Colonic mucosa (tissue), 4 donors: Measurements from ENCODE around the gene SLC5A6. TPM values are rescaled to one million over a fixed set of nuclear protein-coding genes. Genes with fewer than 3 reads are reported as not detected.
A peak's percentile ranks its signal among the peaks of the same experiment; 100 is the strongest.

Experiments used
- DNase-seq: peaks from one replicate; pipeline ENCODE4 v3.0.0-alpha.2; 2020
- H3K27ac ChIP-seq: fragments of 200-600 bp; one replicate; pipeline ENCODE4 v1.8.0; 2021
- H3K27me3 ChIP-seq: fragments of 200-600 bp; one replicate; pipeline ENCODE4 v1.8.0; 2021
- H3K36me3 ChIP-seq: fragments of 200-600 bp; one replicate; pipeline ENCODE4 v1.8.0; 2021
- H3K4me1 ChIP-seq: fragments of 200-600 bp; one replicate; pipeline ENCODE4 v1.8.0; 2021; ENCODE audit warnings: mild to moderate bottlenecking
- H3K4me3 ChIP-seq: fragments of 200-600 bp; one replicate; pipeline ENCODE4 v1.8.0; 2021
- H3K9ac ChIP-seq, 2 donors: one replicate each; pipeline ENCODE4 v1.7.0; 2013; ENCODE audit warnings: control low read depth in 2 of 2, low read depth in 2 of 2, low read length in 2 of 2
- H3K9me3 ChIP-seq: fragments of 200-600 bp; one replicate; pipeline ENCODE4 v1.8.0; 2021
- intact Hi-C: fragments of 100-400 bp; cut with DNase I; formaldehyde crosslinking; loops from one replicate; pipeline ENCODE4 v1.14.1; 2022
- total RNA-seq, 2 donors: library from RNA; stranded (reverse); fragmentation: NEBNext Ultra II Directional in 1 of 2; extraction: Animal tissue kit (Norgen Biotek cat#: 25700) in 1 of 2; gene quantifications; one replicate each; pipeline ENCODE4 v1.2.1, GENCODE V29; 2021
- TF ChIP-seq, protein P1 (sequence below): fragments of 200-600 bp; IDR thresholded peaks from one replicate; pipeline ENCODE4 v1.8.0; 2022; ENCODE audit warnings: antibody characterized with exemption, mild to moderate bottlenecking
- donor health status: healthy.
- donor health status: DM: no; HTN: no; CAD: no.
- donor health status: DM: no; HTN: no; CAD: no.

The SLC5A6 gene
- total RNA-seq, 2 donors from 2014 or later: 19.4 to 57.5 TPM

GRCh38 chr2:27154488-27154887 is 57.6 kb downstream of the SLC5A6 start:
- TF ChIP-seq, protein P1, sequence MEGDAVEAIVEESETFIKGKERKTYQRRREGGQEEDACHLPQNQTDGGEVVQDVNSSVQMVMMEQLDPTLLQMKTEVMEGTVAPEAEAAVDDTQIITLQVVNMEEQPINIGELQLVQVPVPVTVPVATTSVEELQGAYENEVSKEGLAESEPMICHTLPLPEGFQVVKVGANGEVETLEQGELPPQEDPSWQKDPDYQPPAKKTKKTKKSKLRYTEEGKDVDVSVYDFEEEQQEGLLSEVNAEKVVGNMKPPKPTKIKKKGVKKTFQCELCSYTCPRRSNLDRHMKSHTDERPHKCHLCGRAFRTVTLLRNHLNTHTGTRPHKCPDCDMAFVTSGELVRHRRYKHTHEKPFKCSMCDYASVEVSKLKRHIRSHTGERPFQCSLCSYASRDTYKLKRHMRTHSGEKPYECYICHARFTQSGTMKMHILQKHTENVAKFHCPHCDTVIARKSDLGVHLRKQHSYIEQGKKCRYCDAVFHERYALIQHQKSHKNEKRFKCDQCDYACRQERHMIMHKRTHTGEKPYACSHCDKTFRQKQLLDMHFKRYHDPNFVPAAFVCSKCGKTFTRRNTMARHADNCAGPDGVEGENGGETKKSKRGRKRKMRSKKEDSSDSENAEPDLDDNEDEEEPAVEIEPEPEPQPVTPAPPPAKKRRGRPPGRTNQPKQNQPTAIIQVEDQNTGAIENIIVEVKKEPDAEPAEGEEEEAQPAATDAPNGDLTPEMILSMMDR: no peak

GRCh38 chr2:27152796-27153464 is 59.1 kb downstream of the SLC5A6 start:
- no peak overlapping the region for H3K9ac ChIP-seq
- H3K27me3 ChIP-seq: no peaks in the 10 kb centered on the region
- TF ChIP-seq, protein P1: no peak
- peak; percentile 57 for DNase-seq
- H3K4me3 ChIP-seq: no peak overlapping the region
- H3K27ac ChIP-seq: no peak overlapping the region
- no peaks in the 10 kb centered on the region for H3K9me3 ChIP-seq
- intact Hi-C loops: no loop called here
- no peaks in the 10 kb centered on the region for H3K4me1 ChIP-seq
- no peaks in the 10 kb centered on the region for H3K36me3 ChIP-seq

More at GRCh38 chr2:27154488-27154887, 57.6 kb downstream of the SLC5A6 start:
- Histone ChIP-seq H3K27ac (no peak overlapping the region), H3K4me1 (no peaks in the 10 kb centered on the region), H3K4me3 (no peak overlapping the region), H3K27me3 (no peaks in the 10 kb centered on the region), H3K9ac (no peak overlapping the region), H3K36me3 (no peaks in the 10 kb centered on the region), H3K9me3 (no peaks in the 10 kb centered on the region)
- no peak for DNase-seq
- intact Hi-C loops: no loop called here

- TF ChIP-seq, protein P1: no peak
- Histone ChIP-seq H3K9ac (no peak overlapping the region), H3K27ac (no peak overlapping the region), H3K9me3 (no peaks in the 10 kb centered on the region), H3K4me1 (no peaks in the 10 kb centered on the region), H3K27me3 (no peaks in the 10 kb centered on the region), H3K4me3 (no peak overlapping the region), H3K36me3 (no peaks in the 10 kb centered on the region)
- intact Hi-C loops: no loop called here
- no peak for DNase-seq
Measured at GRCh38 chr2:27152102-27152795, 59.8 kb downstream of the SLC5A6 start.

GRCh38 chr2:27150639-27151230 is 61.3 kb downstream of the SLC5A6 start:
- Histone ChIP-seq H3K9ac (no peak overlapping the region), H3K4me3 (no peak overlapping the region), H3K27me3 (no peaks in the 10 kb centered on the region), H3K9me3 (no peaks in the 10 kb centered on the region), H3K27ac (no peak overlapping the region), H3K4me1 (no peaks in the 10 kb centered on the region), H3K36me3 (no peaks in the 10 kb centered on the region)
- TF ChIP-seq, protein P1: no peak
- DNase-seq: no peak
- intact Hi-C loops: no loop called here

Other genes with a start within 250 kb of the SLC5A6 start
- 10 to 100 TPM; 21.6 to 22.0 TPM for gene MAPRE3, start 241.6 kb downstream of the SLC5A6 start, total RNA-seq
- gene TMEM214, start 179.3 kb downstream of the SLC5A6 start, total RNA-seq: 100 to 1,000 TPM in 1 of 2 donors, 10 to 100 TPM in 1; 76.6 to 121 TPM
- 10 to 100 TPM; 15.1 to 16.8 TPM for gene AGBL5, start 160.6 kb downstream of the SLC5A6 start, total RNA-seq
- gene OST4, start 140.6 kb downstream of the SLC5A6 start, total RNA-seq: 100 to 1,000 TPM; 272 to 331 TPM
- gene EMILIN1, start 133.7 kb downstream of the SLC5A6 start, total RNA-seq: 10 to 100 TPM; 20.2 to 43.0 TPM
- gene KHK, start 125.5 kb downstream of the SLC5A6 start, total RNA-seq: 10 to 100 TPM in 1 of 2 donors, 1 to 10 TPM in 1; 8.9 to 20.3 TPM
- 1 to 10 TPM; 1.3 to 3.1 TPM for gene CGREF1, start 93.1 kb downstream of the SLC5A6 start, total RNA-seq
- not detected for gene ABHD1, start 88.5 kb downstream of the SLC5A6 start, total RNA-seq
- gene PREB, start 77.6 kb downstream of the SLC5A6 start, total RNA-seq: 10 to 100 TPM; 42.7 to 72.1 TPM
- not detected for gene PRR30, start 72.9 kb downstream of the SLC5A6 start, total RNA-seq
- under 1 TPM; 0.05 to 0.07 TPM for gene TCF23, start 63.3 kb downstream of the SLC5A6 start, total RNA-seq
- gene ATRAID, start 227 bp downstream of the SLC5A6 start, total RNA-seq: 10 to 100 TPM; 80.7 to 83.4 TPM
- 10 to 100 TPM; 11.1 to 49.1 TPM for gene CAD, start 5.1 kb upstream of the SLC5A6 start, total RNA-seq
- gene SLC30A3, start 50.8 kb upstream of the SLC5A6 start, total RNA-seq: not detected
- not detected for gene DNAJC5G, start 63.2 kb upstream of the SLC5A6 start, total RNA-seq
- gene TRIM54, start 70.2 kb upstream of the SLC5A6 start, total RNA-seq: under 1 TPM in 1 of 2 donors, not detected in 1; 0.24 TPM
- 1 to 10 TPM in 1 of 2 donors, under 1 TPM in 1; 0.74 to 1.0 TPM for gene UCN, start 96.2 kb upstream of the SLC5A6 start, total RNA-seq
- 10 to 100 TPM; 35.0 to 58.3 TPM for gene MPV17, start 110.8 kb upstream of the SLC5A6 start, total RNA-seq
- 10 to 100 TPM; 48.4 to 60.0 TPM for gene GTF3C2, start 144.5 kb upstream of the SLC5A6 start, total RNA-seq
- 10 to 100 TPM; 34.5 to 35.4 TPM for gene EIF2B4, start 158.1 kb upstream of the SLC5A6 start, total RNA-seq
- gene SNX17, start 158.3 kb upstream of the SLC5A6 start, total RNA-seq: 10 to 100 TPM; 77.1 to 99.6 TPM
- gene ZNF513, start 168.5 kb upstream of the SLC5A6 start, total RNA-seq: 10 to 100 TPM; 21.7 to 24.5 TPM
- gene PPM1G, start 197.3 kb upstream of the SLC5A6 start, total RNA-seq: 100 to 1,000 TPM in 1 of 2 donors, 10 to 100 TPM in 1; 63.0 to 119 TPM
- 10 to 100 TPM; 69.6 to 87.7 TPM for gene NRBP1, start 216.4 kb upstream of the SLC5A6 start, total RNA-seq
- gene KRTCAP3, start 230.1 kb upstream of the SLC5A6 start, total RNA-seq: 100 to 1,000 TPM in 1 of 2 donors, 10 to 100 TPM in 1; 91.8 to 147 TPM